NCI-H1436 (cell line): ENCODE data around the gene C10orf71.

Experiments used
- DNase-seq: peaks from one replicate; lab custom pipeline; 2025; lab: John Stamatoyannopoulos, UW

Gene C10orf71

DNA sequence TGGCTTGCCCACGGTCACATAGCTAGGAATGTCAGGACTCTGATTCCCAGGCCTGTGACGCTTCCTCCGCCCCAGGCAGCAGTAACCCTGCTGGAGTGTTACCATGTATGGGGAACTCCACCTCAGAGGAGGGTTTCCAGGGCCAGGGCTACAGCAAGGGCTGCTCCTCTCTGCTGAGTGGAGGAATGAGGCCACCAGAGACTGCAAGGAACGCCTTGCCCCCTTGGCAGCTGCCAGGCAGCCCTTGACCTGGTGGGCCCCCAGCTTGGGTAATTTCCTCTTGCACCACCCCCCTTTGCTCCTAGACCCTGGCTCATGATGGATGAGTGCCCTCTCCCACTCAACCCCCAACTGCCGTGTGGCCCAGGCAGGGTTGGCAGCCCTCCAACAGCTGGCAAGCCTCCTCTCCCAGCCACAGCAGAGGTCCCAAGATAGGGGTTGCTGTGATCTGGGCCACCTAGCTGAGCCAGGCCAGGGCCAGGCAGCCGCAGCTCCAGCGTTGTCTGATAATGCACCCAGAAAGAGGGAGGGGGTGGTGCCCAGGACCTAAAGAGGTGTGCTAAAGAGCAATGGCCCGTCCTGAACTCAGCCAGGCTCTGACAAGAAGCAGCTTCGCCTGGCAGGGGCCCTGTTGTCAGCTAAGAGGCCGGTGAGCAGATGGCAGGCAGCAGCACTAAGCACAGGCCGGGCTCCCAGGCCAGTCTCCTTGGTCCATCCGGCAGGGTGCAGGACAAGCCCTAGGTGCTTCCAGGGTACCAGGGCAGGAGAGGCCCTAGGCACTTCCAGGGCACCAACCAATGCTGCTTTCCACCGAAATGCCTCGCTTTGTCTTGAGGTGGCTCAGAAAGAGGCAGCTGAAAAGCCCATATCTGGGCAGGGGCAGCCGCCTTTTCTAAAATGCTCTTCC lies 61.6 kb downstream of the C10orf71 start:
- no peak for DNase-seq

DNA sequence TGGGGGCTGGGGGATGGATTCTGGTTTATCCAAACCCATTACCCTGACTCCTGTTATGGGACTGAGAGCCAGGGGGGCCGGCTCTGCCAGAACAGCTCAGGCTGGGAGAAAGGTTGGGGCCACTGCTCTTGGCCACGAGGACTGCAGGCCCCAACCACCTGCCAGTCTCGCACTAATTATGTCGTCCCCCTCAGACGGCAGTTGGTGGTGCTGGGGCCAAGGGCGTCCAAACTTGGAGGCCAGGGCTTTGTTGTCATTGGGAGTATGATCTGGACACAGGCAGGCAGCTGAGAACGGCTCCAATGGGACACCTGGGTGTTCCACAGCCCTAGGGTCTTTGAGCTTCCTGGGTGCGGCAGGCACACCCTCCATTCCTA lies 62.2 kb downstream of the C10orf71 start:
- DNase-seq: no peak

DNA sequence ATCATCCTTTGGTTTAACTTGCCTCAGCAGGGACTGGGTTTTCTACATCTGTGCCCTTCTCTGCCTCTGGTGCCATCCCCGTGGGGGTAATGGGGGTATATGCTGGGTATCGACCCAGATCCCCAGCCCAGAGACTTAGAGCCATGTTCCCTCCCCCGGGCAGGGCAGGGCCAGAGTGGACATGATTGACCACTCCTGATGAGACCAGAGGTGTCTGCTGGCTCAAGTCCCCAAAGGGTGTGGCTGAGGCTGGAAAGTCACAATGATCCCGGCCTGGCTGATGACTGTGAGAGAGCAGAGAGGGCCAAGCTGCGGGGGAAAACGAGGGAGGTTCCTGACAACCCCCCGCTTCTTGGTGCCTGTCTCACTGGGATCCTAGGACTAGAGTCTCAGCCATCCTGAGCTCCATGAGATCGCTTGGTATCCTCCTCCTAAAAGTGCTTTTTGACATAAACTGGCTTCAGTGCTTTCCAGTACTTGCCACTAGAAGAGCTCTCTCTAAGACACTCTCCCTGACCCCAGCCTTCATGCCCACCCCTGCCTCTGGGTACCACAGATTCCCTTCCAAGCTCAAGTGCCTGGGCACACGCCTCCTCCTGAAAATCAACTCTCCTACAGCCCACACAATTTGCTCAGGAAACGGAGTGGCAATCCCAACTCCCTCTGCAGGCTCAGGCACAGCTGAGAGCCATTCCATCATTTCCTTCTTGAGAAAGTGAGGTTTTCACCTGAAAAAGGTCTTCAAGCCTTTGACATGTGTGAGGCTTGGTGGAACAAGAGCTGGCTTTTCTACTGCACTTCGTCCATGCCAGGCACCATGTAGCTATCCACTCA lies 63.0 kb downstream of the C10orf71 start:
- no peak for DNase-seq

GRCh38 chr10:49362596-49363260 lies 63.8 kb downstream of the C10orf71 start:
- DNase-seq: no peak

- no peak for DNase-seq
These were observed 64.5 kb downstream of the C10orf71 start for GRCh38 chr10:49363309-49364031.

DNA sequence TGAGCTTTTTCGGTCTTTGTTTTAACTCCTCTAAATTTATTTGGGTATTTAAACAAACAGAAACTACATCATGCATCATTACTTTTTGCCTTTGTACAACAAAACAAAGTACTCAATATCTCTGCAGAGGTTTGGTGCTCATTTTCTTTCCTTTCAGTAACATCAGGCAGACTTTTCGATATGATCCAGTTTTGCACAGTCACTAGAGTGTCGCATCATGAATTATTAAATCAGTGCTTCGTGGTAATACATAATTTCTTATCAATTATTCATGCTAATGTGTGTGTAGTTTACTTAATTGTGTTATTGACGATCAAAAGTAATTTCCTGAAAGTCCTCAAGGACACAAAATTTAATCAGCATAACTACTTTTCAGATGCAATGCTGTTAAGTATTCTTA lies 65.1 kb downstream of the C10orf71 start:
- DNase-seq: no peak

- DNase-seq: no peak
These were observed 65.8 kb downstream of the C10orf71 start for GRCh38 chr10:49364747-49365146.

DNA sequence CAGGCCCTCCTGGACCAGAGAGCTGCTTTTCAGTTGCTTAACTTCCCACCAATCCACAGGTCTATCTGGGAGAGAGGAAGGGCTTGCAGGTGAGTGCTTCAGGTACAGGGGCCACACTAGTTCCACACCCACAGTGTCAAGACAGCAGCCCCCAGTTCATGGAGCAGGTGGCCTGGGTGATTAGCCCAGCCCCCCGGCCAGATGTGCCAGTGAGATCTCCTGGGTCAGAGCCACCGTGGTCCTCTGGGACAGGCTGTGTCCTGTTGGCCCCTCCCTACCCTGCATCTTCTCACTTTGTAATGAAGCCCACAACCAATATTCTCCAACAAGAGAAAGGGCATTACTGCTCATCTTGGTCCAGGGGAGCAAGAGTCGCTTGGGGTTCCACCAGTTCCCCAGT lies 66.3 kb downstream of the C10orf71 start:
- no peak for DNase-seq

DNA sequence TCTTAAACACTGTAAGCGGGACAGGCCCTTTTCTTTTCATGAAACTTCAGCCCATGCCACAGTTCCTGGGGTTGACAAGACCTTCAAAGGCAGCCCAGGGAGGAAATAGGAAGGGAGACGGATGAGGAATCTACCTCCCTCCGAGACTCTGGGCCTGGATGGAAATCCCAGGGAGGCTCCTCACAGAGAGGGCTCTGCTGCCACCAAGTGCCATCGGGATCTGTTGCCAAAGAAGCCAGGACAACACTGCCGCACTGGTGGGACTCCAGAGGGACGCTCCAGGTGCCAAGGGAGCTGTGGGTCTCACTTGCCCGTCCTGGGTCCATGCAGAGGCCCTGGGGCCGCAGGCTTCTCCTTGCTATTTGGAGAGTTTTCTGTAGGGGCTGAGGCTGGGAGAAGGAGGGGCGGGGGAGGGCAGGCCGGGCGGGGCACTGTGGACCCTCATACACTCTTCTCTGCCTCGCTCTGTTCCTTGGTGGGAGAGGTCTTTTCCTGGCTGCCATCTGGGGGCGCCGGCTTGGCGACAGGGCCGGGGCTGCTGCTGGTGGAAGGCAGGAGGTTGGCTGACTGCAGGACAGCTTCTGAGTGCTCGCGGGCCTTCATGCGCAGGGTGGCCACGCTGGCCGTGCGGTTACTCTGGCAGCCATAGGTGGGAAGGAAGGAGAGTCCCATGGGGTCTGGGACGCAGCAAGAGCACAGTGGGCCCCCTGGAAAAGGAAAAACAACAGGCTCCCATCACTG lies 66.9 kb downstream of the C10orf71 start:
- DNase-seq: no peak

GRCh38 chr10:49366460-49366859 lies 67.5 kb downstream of the C10orf71 start:
- DNase-seq: no peak

GRCh38 chr10:49367600-49367999 lies 68.6 kb downstream of the C10orf71 start:
- DNase-seq: no peak

- DNase-seq: no peak
These were observed 69.3 kb downstream of the C10orf71 start for GRCh38 chr10:49368256-49368655.

GRCh38 chr10:49369216-49370162 lies 70.5 kb downstream of the C10orf71 start:
- DNase-seq: no peak

GRCh38 chr10:49370326-49371100 lies 71.5 kb downstream of the C10orf71 start:
- DNase-seq: no peak

- no peak for DNase-seq
These were observed 73.0 kb downstream of the C10orf71 start for GRCh38 chr10:49371967-49372366.

DNA sequence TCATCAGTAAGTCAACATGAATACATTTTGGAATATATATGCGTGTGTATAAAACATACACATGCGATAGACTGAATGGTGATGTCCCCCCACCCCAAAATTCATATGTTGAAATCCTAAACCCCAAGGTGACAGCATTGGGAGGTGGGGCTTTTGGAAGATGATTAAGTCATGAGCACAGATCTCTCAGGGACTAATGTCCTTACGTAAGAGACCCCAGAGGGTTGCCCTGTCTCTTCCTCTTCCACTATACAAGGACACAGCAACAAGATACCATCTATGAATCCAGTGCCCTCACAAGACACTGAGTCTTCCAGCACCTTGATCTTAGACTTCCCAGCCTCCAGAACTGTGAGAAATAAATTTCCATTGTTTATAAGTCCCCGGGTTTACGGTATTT lies 74.4 kb downstream of the C10orf71 start:
- no peak for DNase-seq

DNA sequence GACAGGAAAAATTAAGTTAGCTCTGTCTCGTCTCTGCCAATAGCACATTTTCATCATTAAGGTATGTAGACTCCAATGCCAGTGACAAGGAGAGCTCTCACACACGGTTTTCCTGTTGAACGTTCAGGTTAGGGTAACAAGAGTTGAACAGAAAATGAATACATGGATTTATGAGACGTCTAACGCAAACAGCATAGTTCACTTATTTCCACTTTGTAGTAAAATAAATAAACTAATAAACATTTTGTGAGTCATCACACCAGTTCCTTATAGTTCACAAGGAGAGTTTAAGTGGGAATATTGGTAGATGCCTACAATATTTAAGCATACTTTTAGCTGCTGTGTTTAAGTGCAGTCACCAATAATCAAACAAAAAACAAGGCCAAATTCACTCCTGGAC lies 75.8 kb downstream of the C10orf71 start:
- no peak for DNase-seq

- DNase-seq: no peak
These were observed 76.6 kb downstream of the C10orf71 start for GRCh38 chr10:49375611-49376010.
